A204.1 (cell line): ENCODE data around the gene EVPL.

Experiments
- FAIRE-seq: peaks from 2 replicates; lab custom pipeline; 2012; peaks lifted over from hg19 to GRCh38; lab: Jason Lieb, UNC

The EVPL gene

DNA sequence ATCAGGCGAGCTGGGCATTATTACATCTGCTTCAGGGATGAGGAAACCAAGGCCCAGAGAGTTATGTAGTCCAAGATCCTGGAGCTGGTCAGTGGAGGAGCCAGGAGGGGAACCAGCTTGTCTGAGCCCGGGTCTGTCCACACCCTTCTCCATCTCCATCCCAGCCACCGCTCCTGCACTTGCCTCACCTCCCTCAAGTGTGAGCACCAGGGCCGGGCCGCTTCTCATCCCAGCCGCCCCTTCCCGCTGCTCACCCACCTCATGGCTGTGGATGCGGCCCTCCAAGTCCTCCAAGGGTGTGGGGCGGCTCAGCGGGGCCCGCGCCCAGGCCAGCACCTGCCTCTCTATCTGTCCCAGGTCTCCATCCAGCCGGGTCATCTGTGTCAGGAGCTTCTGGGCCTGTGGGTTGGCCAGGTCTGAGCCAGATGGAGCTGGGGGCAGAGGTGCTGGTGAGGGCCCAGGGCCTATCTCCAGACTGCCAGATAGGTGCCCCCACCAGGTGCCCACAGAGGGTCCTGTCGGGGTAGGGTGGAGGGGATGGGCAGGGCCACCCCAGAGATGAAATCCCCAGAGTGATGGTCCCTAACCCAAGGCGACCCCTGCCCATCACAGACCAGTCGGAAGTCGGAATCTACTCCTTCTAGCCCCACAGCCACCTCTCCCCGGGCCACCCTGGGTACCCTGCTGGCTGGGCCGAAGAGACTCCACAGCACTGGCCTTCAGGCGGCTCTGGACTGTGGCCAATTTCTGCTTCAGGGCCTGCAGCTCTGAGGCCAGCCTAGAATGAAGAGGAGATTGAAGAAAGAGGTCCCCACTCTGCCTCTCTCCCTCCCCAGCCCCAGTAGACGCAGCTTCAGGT lies 9.4 kb downstream of the EVPL start:
- no peak for FAIRE-seq

DNA sequence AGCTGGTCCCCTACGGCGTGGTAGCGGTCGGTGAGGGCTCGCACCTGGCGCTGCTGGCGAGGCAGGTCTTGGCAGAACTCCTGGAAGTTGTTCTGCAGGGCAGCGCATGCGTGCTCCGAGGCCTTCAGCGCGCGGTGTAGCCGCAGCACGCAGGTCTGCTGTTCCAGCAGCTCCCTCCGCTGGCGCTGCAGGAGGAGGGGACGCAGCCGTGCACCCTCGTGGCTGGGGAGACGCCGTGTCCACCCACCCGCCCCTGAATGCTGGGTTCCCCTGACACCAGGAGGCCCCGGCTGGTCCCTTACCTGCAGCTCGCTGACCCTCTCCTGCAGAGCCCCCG lies 12.2 kb downstream of the EVPL start:
- FAIRE-seq = no peak

DNA sequence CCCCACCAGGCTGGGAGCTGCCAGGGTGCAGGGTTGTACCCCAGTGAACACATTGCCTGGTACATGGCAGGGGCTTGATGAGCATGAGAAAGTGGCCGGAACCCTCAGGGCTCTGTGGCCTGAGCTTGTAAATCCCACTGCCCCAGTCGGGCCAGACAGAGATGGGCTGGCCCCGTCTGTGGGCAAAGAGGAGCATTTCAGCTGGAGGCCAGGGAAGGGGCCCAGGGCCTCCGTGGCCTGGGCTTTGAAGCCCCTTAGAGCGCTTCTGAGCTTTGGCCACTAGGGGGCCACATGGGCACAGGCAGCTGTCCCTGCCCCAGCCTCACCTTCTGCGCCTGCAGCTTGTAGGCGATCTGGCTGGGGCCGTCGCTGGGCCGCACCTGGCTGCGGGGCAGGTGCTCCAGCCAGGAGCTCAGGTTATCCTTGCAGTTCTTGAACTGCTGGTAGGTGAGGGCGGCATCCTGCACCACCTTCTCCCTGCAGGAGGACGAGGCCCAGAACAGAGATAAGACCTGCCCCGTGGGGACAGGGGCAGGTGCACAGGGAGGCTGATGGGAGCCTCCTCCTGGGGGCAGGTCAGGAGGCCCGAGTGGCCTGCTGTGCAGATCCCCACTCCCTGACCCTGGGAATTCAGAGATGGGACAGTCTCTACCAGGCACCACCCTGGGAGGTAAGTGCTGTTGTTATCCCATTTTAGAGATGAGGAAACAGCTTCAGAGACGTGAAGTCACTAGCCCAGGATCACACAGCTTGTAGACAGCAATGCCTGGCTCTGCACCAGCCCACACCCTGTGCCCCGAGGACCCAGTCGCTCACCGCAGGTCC lies 12.8 kb downstream of the EVPL start:
- no peak for FAIRE-seq

GRCh38 chr17:76013377-76013932 lies 13.7 kb downstream of the EVPL start:
- no peak for FAIRE-seq

- FAIRE-seq = no peak
Measured at GRCh38 chr17:76011951-76012350, 15.2 kb downstream of the EVPL start.

DNA sequence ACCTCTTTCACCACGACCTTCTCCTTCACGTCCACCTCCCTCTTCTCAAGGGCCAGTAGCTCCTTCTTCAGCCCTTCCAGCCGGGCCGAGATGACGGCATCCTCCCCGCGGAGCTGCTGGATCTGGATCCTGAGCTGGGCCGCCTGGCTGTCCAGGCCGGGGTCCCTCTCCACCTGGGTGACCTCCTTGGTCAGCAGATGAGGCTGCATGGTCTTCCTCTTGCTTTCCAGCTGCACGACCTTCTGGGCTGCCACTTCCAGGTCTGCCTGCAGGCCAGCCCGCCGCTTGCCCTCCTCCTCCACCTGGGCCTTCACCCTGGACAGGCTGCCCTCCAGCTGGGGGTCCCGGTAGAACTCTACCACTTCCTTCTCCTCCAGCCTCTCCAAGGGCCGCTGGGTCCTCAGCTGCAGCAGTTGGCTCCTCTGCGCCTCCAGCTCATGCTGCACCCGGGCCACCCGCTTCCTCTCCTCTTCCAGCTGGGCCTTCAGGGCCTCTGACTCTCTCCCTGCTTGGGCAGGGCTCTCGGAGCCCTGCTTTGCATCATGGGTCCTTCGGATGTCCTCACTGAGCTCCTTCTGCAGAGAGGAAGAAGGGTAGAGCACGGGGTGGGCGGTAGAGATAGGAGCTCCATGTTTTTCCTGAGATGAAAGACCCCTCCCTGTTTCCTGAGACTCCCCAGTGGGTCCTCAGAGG lies 17.0 kb downstream of the EVPL start:
- FAIRE-seq = no peak

DNA sequence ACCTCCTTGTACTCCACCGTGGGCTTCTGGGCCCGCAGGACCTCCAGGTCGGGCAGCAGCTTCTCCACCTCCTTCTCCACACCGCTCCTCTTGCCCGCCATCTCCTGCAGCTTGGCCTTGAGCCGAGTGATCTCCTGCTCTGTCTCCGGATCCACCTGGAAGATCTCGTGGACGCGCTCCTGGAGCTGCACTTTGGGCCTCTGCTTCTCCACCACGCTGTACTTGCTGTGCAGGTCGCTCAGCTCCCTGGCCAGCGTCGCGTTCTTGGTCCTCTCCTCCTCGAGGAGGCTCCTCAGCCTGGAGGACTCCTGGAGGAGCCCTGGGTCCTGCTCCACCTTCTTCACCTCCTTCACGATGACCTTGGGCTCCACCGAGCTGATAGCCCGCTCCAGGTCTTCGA lies 17.7 kb downstream of the EVPL start:
- FAIRE-seq = no peak

- no peak for FAIRE-seq
Measured at GRCh38 chr17:76008630-76009425, 18.3 kb downstream of the EVPL start.

GRCh38 chr17:76008208-76008607 lies 18.9 kb downstream of the EVPL start:
- no peak for FAIRE-seq

- FAIRE-seq = no peak
Measured at GRCh38 chr17:76007850-76008165, 19.3 kb downstream of the EVPL start.

DNA sequence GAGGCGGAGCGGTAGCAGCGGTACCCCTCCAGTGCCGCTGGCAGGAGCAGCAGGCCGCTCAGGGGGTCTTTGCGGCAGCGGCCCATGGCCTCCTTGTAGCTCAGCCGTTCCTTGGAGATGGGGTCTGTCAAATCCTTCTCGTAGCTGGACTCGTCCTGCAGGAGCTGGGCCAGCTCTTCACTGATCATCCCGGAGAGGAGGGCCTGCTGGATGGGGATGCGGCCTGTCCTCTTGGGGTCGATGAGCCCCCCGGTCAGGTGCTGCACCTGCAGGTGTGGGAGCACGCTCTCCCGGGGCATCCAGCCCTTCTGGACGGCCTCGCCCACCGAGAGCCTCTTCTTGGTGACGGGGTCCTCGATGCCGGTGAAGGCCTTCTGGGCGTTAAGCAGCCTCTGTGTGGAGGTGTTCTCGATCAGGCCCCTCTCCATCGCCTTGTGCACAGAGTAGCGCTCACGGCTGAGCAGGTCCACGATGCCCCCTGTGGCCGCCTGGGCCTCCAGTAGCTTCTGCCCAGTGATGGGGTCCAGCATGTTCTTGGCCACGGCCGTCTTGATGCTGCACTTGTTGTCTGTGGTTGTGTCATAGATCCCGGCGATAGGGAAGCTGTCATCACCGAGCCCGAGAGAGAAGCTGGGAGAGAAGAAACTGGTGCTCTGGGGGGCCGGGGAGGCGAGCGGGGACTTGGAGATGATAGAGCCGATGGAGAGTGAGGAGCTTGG lies 19.8 kb downstream of the EVPL start:
- FAIRE-seq = no peak

DNA sequence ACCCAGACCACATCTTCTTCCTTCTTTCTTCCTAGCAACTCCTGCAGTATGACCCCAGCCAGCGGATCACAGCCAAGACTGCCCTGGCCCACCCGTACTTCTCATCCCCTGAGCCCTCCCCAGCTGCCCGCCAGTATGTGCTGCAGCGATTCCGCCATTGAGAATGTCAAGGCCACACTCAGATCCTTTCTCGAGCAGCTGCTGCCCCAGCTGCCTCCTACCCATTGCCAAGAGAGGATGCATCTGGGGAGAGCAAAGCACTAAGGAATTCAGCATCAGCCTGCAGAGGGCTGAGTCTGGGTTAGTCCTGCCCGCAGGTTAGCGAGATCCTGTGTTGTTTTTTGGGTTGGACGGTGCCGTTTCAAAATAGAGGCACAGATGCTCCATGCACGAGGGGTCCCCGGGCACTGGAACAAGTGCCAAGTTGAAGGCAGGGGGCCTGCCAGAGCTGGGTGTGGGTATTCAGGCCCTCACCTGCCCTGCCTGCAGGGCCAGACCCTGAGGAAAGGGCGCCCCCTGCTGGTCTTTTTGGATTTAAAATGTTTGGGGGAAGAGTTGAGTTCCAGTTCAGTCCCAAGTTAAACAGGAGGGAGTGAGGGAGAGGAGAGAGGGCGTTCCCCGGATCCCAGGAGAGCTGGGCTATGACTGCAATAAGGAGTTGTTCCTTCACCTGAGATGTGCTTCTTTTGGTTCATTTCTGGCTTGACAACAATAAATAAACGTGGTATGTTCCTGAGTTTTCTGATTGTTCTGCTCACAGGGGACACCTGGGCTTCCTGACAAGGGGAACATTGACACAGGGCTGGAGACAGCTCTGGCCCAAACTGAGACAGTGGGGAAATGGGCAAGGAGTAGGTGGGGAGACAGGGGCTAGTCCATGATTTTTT lies 21.6 kb downstream of the EVPL start:
- no peak for FAIRE-seq

- no peak for FAIRE-seq
Measured at GRCh38 chr17:76004750-76005262, 22.3 kb downstream of the EVPL start.

DNA sequence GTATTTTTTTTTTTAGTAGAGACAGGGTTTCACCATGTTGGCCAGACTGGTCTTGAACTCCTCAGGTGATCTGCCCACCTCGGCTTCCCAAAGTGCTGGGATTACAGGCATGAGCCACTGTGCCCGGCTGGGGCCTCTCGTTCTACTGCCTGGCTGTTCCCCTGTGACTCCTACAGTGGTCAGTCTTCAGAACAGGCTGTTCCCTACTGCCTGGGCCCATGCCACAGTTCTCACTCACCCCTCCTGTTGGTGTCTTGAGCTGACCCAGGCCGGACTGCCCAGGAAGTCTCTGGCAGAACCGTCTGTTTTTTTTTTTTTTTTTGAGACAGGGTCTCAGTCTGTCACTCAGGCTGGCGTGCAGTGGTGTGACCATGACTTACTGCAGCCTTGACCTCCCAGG lies 23.2 kb downstream of the EVPL start:
- no peak for FAIRE-seq

DNA sequence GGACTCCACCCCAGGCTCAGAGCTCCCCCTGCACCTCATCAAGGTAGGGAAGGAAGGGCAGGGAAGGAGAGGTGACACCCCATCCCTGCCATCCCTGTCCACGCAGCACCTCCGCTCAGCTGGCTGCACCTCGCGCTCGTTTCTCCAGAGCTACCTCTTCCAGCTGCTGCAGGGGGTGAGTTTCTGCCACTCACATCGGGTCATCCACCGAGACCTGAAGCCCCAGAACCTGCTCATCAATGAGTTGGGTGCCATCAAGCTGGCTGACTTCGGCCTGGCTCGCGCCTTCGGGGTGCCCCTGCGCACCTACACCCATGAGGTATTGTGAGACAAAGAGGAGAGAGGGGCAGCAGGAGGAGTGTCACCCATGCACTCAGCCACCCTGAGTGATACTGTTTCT lies 25.0 kb downstream of the EVPL start:
- FAIRE-seq = no peak

GRCh38 chr17:76000755-76001521 lies 26.2 kb downstream of the EVPL start, which contains the start of gene CDK3:
Gene CDK3 (plus strand): TSS chr17:76000855. CDS start chr17:76001426, 571 bp downstream.
- FAIRE-seq = no peak

DNA sequence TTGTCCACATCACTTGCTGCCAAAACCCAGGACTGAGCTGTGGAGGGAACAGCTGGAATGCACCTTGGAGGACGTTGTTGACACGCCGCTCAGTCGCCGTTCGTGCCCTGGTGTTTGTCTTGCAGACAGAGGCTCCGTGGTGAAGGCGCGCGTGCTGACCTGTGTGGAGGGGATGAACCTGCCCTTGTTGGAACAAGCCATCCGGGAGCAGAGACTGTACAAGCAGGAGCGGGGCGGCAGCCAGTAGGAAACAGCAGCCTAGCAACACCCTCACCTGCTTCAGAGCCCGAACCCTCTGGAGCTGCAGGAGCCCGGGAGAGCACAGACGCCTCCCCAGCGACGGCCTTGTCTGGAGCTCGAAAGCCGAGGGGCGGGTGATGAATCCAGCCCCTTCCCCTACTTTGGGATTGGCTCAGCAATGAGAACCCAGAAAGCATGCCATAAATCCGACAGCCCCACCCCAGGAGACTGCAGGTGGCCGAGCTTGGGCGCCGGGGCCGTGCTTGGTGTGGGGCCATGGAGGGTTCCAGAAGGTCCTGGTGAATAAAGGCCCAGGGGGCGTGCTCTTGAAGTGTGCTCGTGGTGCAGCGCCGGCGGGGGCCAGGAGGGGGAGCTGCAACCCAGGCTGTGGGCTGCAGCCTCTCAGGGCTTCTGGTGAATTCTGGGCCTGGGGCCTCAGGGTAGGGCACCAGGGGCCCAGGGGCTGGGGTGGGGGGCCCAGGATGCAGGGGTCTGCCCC lies 26.9 kb downstream of the EVPL start:
- FAIRE-seq = no peak

DNA sequence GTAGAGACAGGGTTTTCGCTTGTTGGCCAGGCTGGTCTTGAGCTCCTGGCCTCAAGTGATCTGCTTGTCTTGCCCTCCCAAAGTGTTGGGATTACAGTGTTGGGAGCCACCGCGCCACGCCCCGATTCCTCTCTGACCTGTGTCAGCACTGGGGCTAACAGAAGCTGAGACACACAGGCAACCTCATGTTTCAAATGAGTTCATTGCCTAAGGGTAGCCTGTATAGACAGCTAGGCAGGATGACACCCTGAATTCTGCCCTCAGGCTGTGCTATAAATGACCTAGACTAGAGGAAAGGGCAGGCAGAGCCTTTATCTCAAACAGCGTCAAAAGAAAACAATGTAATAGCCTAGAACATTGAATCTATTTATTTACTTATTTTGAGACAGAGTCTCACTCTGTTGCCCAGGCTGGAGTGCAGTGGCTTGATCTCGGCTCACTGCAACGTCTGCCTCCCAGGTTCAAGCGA lies 28.7 kb downstream of the EVPL start:
- no peak for FAIRE-seq
